HFF-Myc (cell line): Measurements from ENCODE around the gene SNTN.

Experiments used
- DNase-seq: peaks from one replicate; pipeline ENCODE4 v3.0.0-alpha.2; 2011; ENCODE audit warnings: low read depth; ENCODE audit errors: extremely low read depth
- H3K4me3 ChIP-seq: replicated peaks from 2 replicates; pipeline ENCODE4 v1.5.1; 2011; ENCODE audit warnings: low read depth, mild to moderate bottlenecking, control low read depth, low read length
- CTCF ChIP-seq: IDR thresholded peaks from 2 replicates; pipeline ENCODE4 v1.5.1; 2012; ENCODE audit warnings: mild to moderate bottlenecking, low read depth, low read length, control low read depth; ENCODE audit errors: missing control alignments

SNTN gene

GRCh38 chr3:63652066-63652725, at the start of gene SNTN:
Gene SNTN (plus strand): TSS chr3:63652675. CDS start chr3:63652688, 13 bp downstream.
- DNase-seq = no peak
- no peak within 1 kb of the TSS for H3K4me3 ChIP-seq
- no peak for TF ChIP-seq CTCF

GRCh38 chr3:63607716-63608115, 44.8 kb upstream of the SNTN start:
- H3K4me3 ChIP-seq = no peak overlapping the region
- DNase-seq = no peak
- TF ChIP-seq CTCF = no peak

- no peak for DNase-seq
- H3K4me3 ChIP-seq = no peak overlapping the region
- TF ChIP-seq CTCF = no peak
These were observed 43.1 kb upstream of the SNTN start for GRCh38 chr3:63609408-63609807.

GRCh38 chr3:63609834-63610233, 42.6 kb upstream of the SNTN start:
- no peak overlapping the region for H3K4me3 ChIP-seq
- no peak for DNase-seq
- TF ChIP-seq CTCF = no peak

DNA sequence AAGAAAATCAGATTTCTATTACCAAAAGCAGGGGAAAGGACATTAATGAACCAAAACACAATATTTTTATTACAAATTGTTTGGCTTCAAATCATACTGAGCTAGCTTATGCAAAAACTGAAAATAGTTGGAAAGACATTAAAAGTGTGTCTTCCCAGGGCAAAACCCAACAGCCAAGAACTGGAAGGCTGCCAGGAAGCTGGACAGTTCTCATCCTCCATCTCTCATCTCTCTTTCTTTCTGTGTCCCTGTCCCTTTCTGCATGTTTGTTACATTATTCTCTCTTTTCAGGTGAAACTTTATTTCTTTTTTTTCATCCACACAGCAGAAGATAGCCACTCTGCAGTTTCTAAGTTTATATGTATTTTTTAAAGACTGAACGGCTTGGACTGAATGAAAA, 41.1 kb upstream of the SNTN start:
- no peak for TF ChIP-seq CTCF
- DNase-seq = no peak
- no peak overlapping the region for H3K4me3 ChIP-seq

GRCh38 chr3:63613561-63613960, 38.9 kb upstream of the SNTN start:
- DNase-seq = no peak
- no peak for TF ChIP-seq CTCF
- H3K4me3 ChIP-seq = no peak overlapping the region

DNA sequence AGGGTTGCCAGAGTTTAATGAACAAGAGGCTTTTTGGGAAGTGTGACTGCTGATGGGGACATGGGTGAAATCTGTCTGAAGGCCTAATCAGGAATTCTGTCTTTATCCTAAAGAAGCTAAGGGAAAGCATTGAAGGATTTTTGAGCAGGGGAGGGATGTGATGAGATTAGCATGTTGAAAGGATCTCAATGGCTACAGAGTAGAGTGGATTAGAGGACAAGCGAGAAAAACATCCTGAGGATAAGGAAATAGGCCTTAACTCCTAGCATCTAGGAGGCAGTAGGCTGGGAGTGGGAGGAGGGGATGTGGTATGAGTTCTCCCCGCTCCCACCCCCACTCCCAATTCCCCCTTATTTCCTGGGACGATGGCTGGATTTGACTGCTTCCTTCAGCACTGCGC, 35.1 kb upstream of the SNTN start:
- TF ChIP-seq CTCF = no peak
- H3K4me3 ChIP-seq = no peak overlapping the region
- DNase-seq = no peak
